ENCODE data around the gene TMEM165. TPM values are rescaled to one million over a fixed set of nuclear protein-coding genes. Genes with fewer than 3 reads are reported as not detected.

Gene TMEM165
- total RNA-seq, 2 donors from 2014 or later = 65.8 to 65.9 TPM

DNA sequence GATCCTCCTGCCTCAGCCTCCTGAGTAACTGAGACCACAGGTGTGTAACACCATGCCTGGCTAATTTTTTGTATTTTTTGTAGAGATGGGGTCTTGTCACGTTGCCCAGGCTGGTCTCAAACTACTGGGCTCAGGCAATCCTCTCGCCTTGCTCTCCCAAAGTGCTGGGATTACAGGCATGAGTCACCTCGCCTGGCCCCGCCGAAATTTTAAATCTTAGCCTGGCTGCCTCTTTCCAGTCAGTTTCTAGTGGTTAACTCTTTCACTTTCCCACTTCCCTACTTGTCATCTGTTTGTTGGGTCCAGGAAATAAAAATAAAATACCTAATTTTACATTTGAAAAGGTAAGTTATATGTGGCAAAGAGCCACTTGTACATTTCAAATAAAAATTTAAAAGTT is 62.4 kb downstream of the TMEM165 start:
- DNase-seq = no peak
- Mint-ChIP-seq H3K36me3 (ENCODE audit: insufficient read depth in 2 of 2) (peaks cover 0 to 1% of the 10 kb centered on the region in 2 donors), H3K27ac (no peak overlapping the region), H3K4me1 (ENCODE audit: low read depth) (no peaks in the 10 kb centered on the region), H3K4me3 (no peak overlapping the region), H3K27me3 (ENCODE audit: low read depth) (no peaks in the 10 kb centered on the region), H3K9me3 (no peaks in the 10 kb centered on the region)
- no peak for ATAC-seq (replicated peaks in 1 of 2)

GRCh38 chr4:55458611-55459010 is 62.9 kb downstream of the TMEM165 start:
- Mint-ChIP-seq H3K9me3 (no peaks in the 10 kb centered on the region), H3K4me1 (ENCODE audit: low read depth) (no peaks in the 10 kb centered on the region), H3K4me3 (no peak overlapping the region), H3K27ac (no peak overlapping the region), H3K27me3 (ENCODE audit: low read depth) (no peaks in the 10 kb centered on the region), H3K36me3 (ENCODE audit: insufficient read depth in 2 of 2) (peaks cover 0 to 1% of the 10 kb centered on the region in 2 donors)
- ATAC-seq (replicated peaks in 1 of 2) (no peak), DNase-seq (no peak)

GRCh38 chr4:55466001-55466400 is 70.2 kb downstream of the TMEM165 start:
- H3K9me3 Mint-ChIP-seq = peaks cover 3% of the 10 kb centered on the region in 2 donors
- no peaks in the 10 kb centered on the region for H3K4me1 Mint-ChIP-seq (ENCODE audit: low read depth)
- H3K4me3 Mint-ChIP-seq = no peak overlapping the region
- H3K27me3 Mint-ChIP-seq (ENCODE audit: low read depth) = no peaks in the 10 kb centered on the region
- DNase-seq (no peak), ATAC-seq (replicated peaks in 1 of 2) (no peak)
- H3K27ac Mint-ChIP-seq = no peak overlapping the region
- H3K36me3 Mint-ChIP-seq (ENCODE audit: insufficient read depth in 2 of 2) = peaks cover 9 to 20% of the 10 kb centered on the region in 2 donors

GRCh38 chr4:55468724-55469123 is 73.0 kb downstream of the TMEM165 start:
- ATAC-seq (replicated peaks in 1 of 2) (no peak), DNase-seq (no peak)
- Mint-ChIP-seq H3K9me3 (peaks cover 3% of the 10 kb centered on the region in 2 donors), H3K27ac (no peak overlapping the region), H3K36me3 (ENCODE audit: insufficient read depth in 2 of 2) (peaks cover 9 to 19% of the 10 kb centered on the region in 2 donors), H3K4me1 (ENCODE audit: low read depth) (no peaks in the 10 kb centered on the region), H3K4me3 (no peak overlapping the region), H3K27me3 (ENCODE audit: low read depth) (no peaks in the 10 kb centered on the region)

GRCh38 chr4:55469979-55470378 is 74.2 kb downstream of the TMEM165 start:
- Mint-ChIP-seq H3K4me3 (no peak overlapping the region), H3K27ac (no peak overlapping the region), H3K36me3 (ENCODE audit: insufficient read depth in 2 of 2) (peaks cover 14 to 27% of the 10 kb centered on the region in 2 donors), H3K9me3 (peaks cover 3% of the 10 kb centered on the region in 2 donors), H3K27me3 (ENCODE audit: low read depth) (no peaks in the 10 kb centered on the region), H3K4me1 (ENCODE audit: low read depth) (peaks cover 3% of the 10 kb centered on the region)
- no peak for ATAC-seq (replicated peaks in 1 of 2)
- DNase-seq = no peak

Other genes with a start within 250 kb of the TMEM165 start
- gene SRD5A3, start 49.7 kb upstream of the TMEM165 start, total RNA-seq = 10 to 100 TPM; 30.0 to 40.3 TPM
- 1 to 10 TPM; 7.7 to 8.6 TPM for gene CLOCK, start 151.0 kb downstream of the TMEM165 start, total RNA-seq
- not detected for gene PDCL2, start 196.3 kb downstream of the TMEM165 start, total RNA-seq
- gene NMU, start 240.3 kb downstream of the TMEM165 start, total RNA-seq = under 1 TPM in 1 of 2 donors, not detected in 1; 0.82 TPM